HuH-7 (cell line): ENCODE measurements around the gene RSRP1.
"Not testable (repeated sequence)": the region's sequence is repeated elsewhere in the genome, so short reads cannot be mapped to it uniquely, and the experiment has no call there.

Experiments used
- DNase-seq: peaks from one replicate; pipeline ENCODE4 v3.0.0; 2011; ENCODE audit warnings: low spot score

Gene RSRP1

GRCh38 chr1:25256578-25256965 is 9.3 kb upstream of the RSRP1 start:
- no peak for DNase-seq

GRCh38 chr1:25255706-25256577 is 8.7 kb upstream of the RSRP1 start:
- DNase-seq, result no peak

- DNase-seq, result no peak
These were observed 6.7 kb upstream of the RSRP1 start for GRCh38 chr1:25253911-25254310.

GRCh38 chr1:25247829-25248754 is 838 bp upstream of the RSRP1 start:
- no peak for DNase-seq

GRCh38 chr1:25246600-25247023 is 642 bp downstream of the RSRP1 start:
- no peak for DNase-seq

GRCh38 chr1:25245809-25246599 is 1.2 kb downstream of the RSRP1 start:
- peak; percentile 58 for DNase-seq

- no peak for DNase-seq
These were observed 1.9 kb downstream of the RSRP1 start for GRCh38 chr1:25245393-25245792.

- DNase-seq, result no peak
These were observed 3.3 kb downstream of the RSRP1 start for GRCh38 chr1:25243907-25244306.

- peak; percentile 47 for DNase-seq
These were observed 7.3 kb downstream of the RSRP1 start for GRCh38 chr1:25239681-25240541.

GRCh38 chr1:25238046-25238445 is 9.2 kb downstream of the RSRP1 start:
- no peak for DNase-seq

- DNase-seq, result not testable (repeated sequence)
These were observed 11.0 kb downstream of the RSRP1 start for GRCh38 chr1:25236261-25236660.

GRCh38 chr1:25235411-25235810 is 11.8 kb downstream of the RSRP1 start:
- not testable (repeated sequence) for DNase-seq

- peak; percentile 72 for DNase-seq
These were observed 14.1 kb downstream of the RSRP1 start for GRCh38 chr1:25232866-25233784.

- peak; percentile 85 for DNase-seq
These were observed 15.0 kb downstream of the RSRP1 start, which contains the start of gene SYF2 for GRCh38 chr1:25232027-25232865. TSS of gene SYF2 (minus strand) at chr1:25232502. CDS start at chr1:25232467, 35 bp downstream.

GRCh38 chr1:25223471-25223870 is 23.8 kb downstream of the RSRP1 start:
- DNase-seq, result no peak

- no peak for DNase-seq
These were observed 24.6 kb downstream of the RSRP1 start for GRCh38 chr1:25222606-25223005.

- DNase-seq, result no peak
These were observed 26.6 kb downstream of the RSRP1 start for GRCh38 chr1:25220666-25221065.

- DNase-seq, result no peak
These were observed 27.5 kb downstream of the RSRP1 start for GRCh38 chr1:25219661-25220251.
